ENCODE data around the gene DVL2.

GRCh38 chr17:7228920-7229319 lies 5.4 kb downstream of the DVL2 start:
- no peak for TF ChIP-seq CTCF (IDR thresholded peaks at IDR 0.05; ENCODE audit: insufficient read depth, low read depth, low read length)
- TF ChIP-seq EZH2 (IDR thresholded peaks at IDR 0.05; ENCODE audit: insufficient read depth, low read length) = no peak

Data from astrocyte (in vitro differentiated cells and primary cell).